GM12891 (cell line): ENCODE data around the gene DPP10.
"Not testable (repeated sequence)": the region's sequence is repeated elsewhere in the genome, so short reads cannot be mapped to it uniquely, and the experiment has no call there.

ENCODE experiments used
- DNase-seq: peaks from one replicate; pipeline ENCODE4 v3.0.0; 2011; ENCODE audit warnings: low spot score; ENCODE audit not compliant: insufficient read length
- FAIRE-seq: peaks from 2 replicates; lab custom pipeline; 2011; peaks lifted over from hg19 to GRCh38; lab: Jason Lieb, UNC
- PAX5 ChIP-seq: IDR thresholded peaks from 2 replicates; pipeline ENCODE4 v1.6.1; 2011; ENCODE audit warnings: low read length, moderate library complexity, mild to moderate bottlenecking; ENCODE audit not compliant: insufficient read depth, severe bottlenecking
- POLR2A ChIP-seq: IDR thresholded peaks from 2 replicates; pipeline ENCODE4 v1.6.1; 2011; ENCODE audit warnings: low read depth, low read length, control low read depth
- POLR2AphosphoS5 ChIP-seq: IDR thresholded peaks from 2 replicates; pipeline ENCODE4 v1.6.1; 2011; ENCODE audit warnings: low read depth, low read length, control low read depth
- POU2F2 ChIP-seq: IDR thresholded peaks from 2 replicates; pipeline ENCODE4 v1.6.1; 2011; ENCODE audit warnings: low read depth, mild to moderate bottlenecking, control low read depth, low read length, moderate library complexity
- SPI1 ChIP-seq: IDR thresholded peaks from 2 replicates; pipeline ENCODE4 v1.6.1; 2011; ENCODE audit warnings: low read depth, low read length, control low read depth
- TAF1 ChIP-seq: IDR thresholded peaks from 2 replicates; pipeline ENCODE4 v1.6.1; 2011; ENCODE audit warnings: low read depth, low read length, control low read depth

DPP10 gene

GRCh38 chr2:115071534-115071933 is 629.1 kb downstream of the DPP10 start:
- DNase-seq (no peak), FAIRE-seq (no peak)
- no peak for TF ChIP-seq POLR2A
- TF ChIP-seq SPI1, result no peak
- no peak for TF ChIP-seq POLR2AphosphoS5
- no peak for TF ChIP-seq TAF1
- no peak for TF ChIP-seq POU2F2
- no peak for TF ChIP-seq PAX5

- FAIRE-seq (no peak), DNase-seq (no peak)
- TF ChIP-seq TAF1 (no peak), POU2F2 (no peak), PAX5 (no peak), POLR2A (no peak), POLR2AphosphoS5 (no peak), SPI1 (no peak)
These were observed 633.4 kb downstream of the DPP10 start for GRCh38 chr2:115075800-115076199.

- DNase-seq, result no peak
- no peak for TF ChIP-seq POU2F2
- no peak for TF ChIP-seq SPI1
- no peak for TF ChIP-seq POLR2AphosphoS5
- TF ChIP-seq TAF1, result no peak
- TF ChIP-seq POLR2A, result no peak
- TF ChIP-seq PAX5, result no peak
- no peak for FAIRE-seq
These were observed 635.2 kb downstream of the DPP10 start for GRCh38 chr2:115077626-115078025.

- DNase-seq (no peak), FAIRE-seq (no peak)
- TF ChIP-seq POLR2AphosphoS5 (no peak), SPI1 (no peak), PAX5 (no peak), POU2F2 (no peak), TAF1 (no peak), POLR2A (no peak)
These were observed 640.8 kb downstream of the DPP10 start for GRCh38 chr2:115083225-115083624.

GRCh38 chr2:115083711-115084110 is 641.3 kb downstream of the DPP10 start:
- TF ChIP-seq POU2F2 (no peak), TAF1 (no peak), PAX5 (no peak), SPI1 (no peak)
- DNase-seq, result no peak
- no peak for FAIRE-seq

- DNase-seq, result no peak
- TF ChIP-seq POLR2AphosphoS5, result no peak
- TF ChIP-seq POU2F2, result no peak
- no peak for TF ChIP-seq PAX5
- TF ChIP-seq TAF1, result no peak
- no peak for TF ChIP-seq POLR2A
- TF ChIP-seq SPI1, result no peak
- no peak for FAIRE-seq
These were observed 642.0 kb downstream of the DPP10 start for GRCh38 chr2:115084446-115084845.

GRCh38 chr2:115086051-115086620 is 643.7 kb downstream of the DPP10 start:
- DNase-seq, FAIRE-seq: not testable (repeated sequence)

- TF ChIP-seq TAF1 (no peak), POLR2AphosphoS5 (no peak), SPI1 (no peak)
- FAIRE-seq, result no peak
- DNase-seq, result no peak
These were observed 652.0 kb downstream of the DPP10 start for GRCh38 chr2:115094441-115094840.

- no peak for FAIRE-seq
- TF ChIP-seq POLR2A (no peak), SPI1 (no peak), POLR2AphosphoS5 (no peak), TAF1 (no peak), POU2F2 (no peak), PAX5 (no peak)
- no peak for DNase-seq
These were observed 663.5 kb downstream of the DPP10 start for GRCh38 chr2:115105966-115106365.

- DNase-seq, result no peak
These were observed 672.7 kb downstream of the DPP10 start for GRCh38 chr2:115115135-115115534.

GRCh38 chr2:115118306-115118705 is 675.9 kb downstream of the DPP10 start:
- no peak for DNase-seq
- no peak for FAIRE-seq
- no peak for TF ChIP-seq TAF1
- TF ChIP-seq POLR2A, result no peak
- TF ChIP-seq PAX5, result no peak
- TF ChIP-seq POU2F2, result no peak
- no peak for TF ChIP-seq POLR2AphosphoS5

More at GRCh38 chr2:115115135-115115534, 672.7 kb downstream of the DPP10 start:
- no peak for TF ChIP-seq SPI1
- TF ChIP-seq POLR2A, result no peak
- no peak for TF ChIP-seq PAX5
- no peak for TF ChIP-seq POLR2AphosphoS5
- no peak for TF ChIP-seq POU2F2
- no peak for TF ChIP-seq TAF1
- FAIRE-seq, result no peak
